GM21528 (cell line): ENCODE data around the gene TRA2B.
A peak's percentile ranks its signal among the peaks of the same experiment; 100 is the strongest.

Experiments
- ATAC-seq: cut with Tn5 transposase; IDR thresholded peaks from one replicate; pipeline ENCODE4 v1.9.1; 2021; ENCODE audit warnings: mild to moderate bottlenecking, moderate library complexity; ENCODE audit not compliant: unreplicated experiment, low FRiP score

TRA2B gene

GRCh38 chr3:185956244-185956643, 18.4 kb upstream of the TRA2B start:
- ATAC-seq: no peak

- no peak for ATAC-seq
These were observed 16.5 kb upstream of the TRA2B start for GRCh38 chr3:185954366-185954723.

- no peak for ATAC-seq
These were observed 12.9 kb upstream of the TRA2B start for GRCh38 chr3:185950728-185951127.

- ATAC-seq: no peak
These were observed 11.7 kb upstream of the TRA2B start for GRCh38 chr3:185949515-185949914.

GRCh38 chr3:185948292-185948691, 10.5 kb upstream of the TRA2B start:
- ATAC-seq: no peak

GRCh38 chr3:185943760-185944106, 5.9 kb upstream of the TRA2B start:
- peak; percentile 35 for ATAC-seq

GRCh38 chr3:185942907-185943759, 5.3 kb upstream of the TRA2B start:
- ATAC-seq: peak; percentile 89

GRCh38 chr3:185942396-185942795, 4.6 kb upstream of the TRA2B start:
- no peak for ATAC-seq

- no peak for ATAC-seq
These were observed 3.1 kb upstream of the TRA2B start for GRCh38 chr3:185940951-185941350.

- no peak for ATAC-seq
These were observed 1.9 kb upstream of the TRA2B start for GRCh38 chr3:185939721-185940120.

GRCh38 chr3:185936814-185937688, 763 bp downstream of the TRA2B start:
- ATAC-seq: peak; percentile 55

GRCh38 chr3:185936273-185936629, 1.6 kb downstream of the TRA2B start:
- no peak for ATAC-seq

GRCh38 chr3:185935465-185936272, 2.1 kb downstream of the TRA2B start:
- ATAC-seq: no peak

GRCh38 chr3:185934767-185935464, 2.9 kb downstream of the TRA2B start:
- no peak for ATAC-seq

GRCh38 chr3:185934174-185934557, 3.6 kb downstream of the TRA2B start:
- no peak for ATAC-seq

GRCh38 chr3:185933374-185934173, 4.2 kb downstream of the TRA2B start:
- ATAC-seq: no peak

- ATAC-seq: no peak
These were observed 5.8 kb downstream of the TRA2B start for GRCh38 chr3:185931777-185932612.

- ATAC-seq: no peak
These were observed 7.3 kb downstream of the TRA2B start for GRCh38 chr3:185930393-185931107.
